ENCODE data around the gene TMEM141.

GRCh38 chr9:136784997-136785361, 6.2 kb upstream of the TMEM141 start:
- no peak for TF ChIP-seq CTCF (IDR thresholded peaks at IDR 0.05)
- no peak for TF ChIP-seq POLR2A (IDR thresholded peaks at IDR 0.05)
